GM23338 (cell line): ENCODE measurements around the gene MYO19. TPM values are rescaled to one million over a fixed set of nuclear protein-coding genes. Genes with fewer than 3 reads are reported as not detected.

Source experiments
- ATAC-seq: fragments of 200-7000 bp; cut with Tn5 transposase; 3 replicates; pipeline ENCODE4 v1.9.1; 2020
- DNase-seq: peaks from one replicate; pipeline ENCODE4 v3.0.0-alpha.2; 2015; ENCODE audit warnings: low spot score
- H2AFZ ChIP-seq: fragments of 200-600 bp; sonication (generic); 2 replicates; pipeline ENCODE4 v1.8.0; 2016; ENCODE audit warnings: antibody characterized with exemption, mild to moderate bottlenecking, moderate library complexity
- H3F3A ChIP-seq: fragments of 200-600 bp; sonication (generic); replicated peaks from 2 replicates; pipeline ENCODE4 v1.8.0; 2017; ENCODE audit warnings: antibody characterized with exemption, mixed run types, low read depth
- H3K27ac ChIP-seq: fragments of 200-600 bp; sonication (generic); 2 replicates; pipeline ENCODE4 v1.6.1; 2016; ENCODE audit warnings: low read depth
- H3K27me3 ChIP-seq: fragments of 200-600 bp; sonication (generic); 2 replicates; pipeline ENCODE4 v1.8.0; 2016; ENCODE audit warnings: mild to moderate bottlenecking, mixed run types, moderate library complexity; ENCODE audit not compliant: insufficient read depth
- H3K36me3 ChIP-seq: fragments of 200-600 bp; sonication (generic); 2 replicates; pipeline ENCODE4 v1.8.0; 2016; ENCODE audit warnings: mild to moderate bottlenecking; ENCODE audit not compliant: insufficient read depth
- H3K4me1 ChIP-seq: fragments of 200-600 bp; sonication (generic); 2 replicates; pipeline ENCODE4 v1.8.0; 2016; ENCODE audit warnings: mild to moderate bottlenecking, moderate library complexity; ENCODE audit not compliant: insufficient read depth
- H3K4me2 ChIP-seq: fragments of 200-600 bp; sonication (generic); 2 replicates; pipeline ENCODE4 v1.7.1; 2017; ENCODE audit warnings: mixed run types
- H3K4me3 ChIP-seq: fragments of 200-600 bp; sonication (generic); 2 replicates; pipeline ENCODE4 v1.6.1; 2016; ENCODE audit warnings: mixed run types
- H3K79me2 ChIP-seq: fragments of 200-600 bp; sonication (generic); replicated peaks from 2 replicates; pipeline ENCODE4 v1.8.0; 2017; ENCODE audit warnings: mild to moderate bottlenecking; ENCODE audit not compliant: insufficient read depth
- H3K9me2 ChIP-seq: fragments of 200-600 bp; sonication (generic); 2 replicates; pipeline ENCODE4 v1.8.0; 2017; ENCODE audit not compliant: insufficient read depth
- H4K20me1 ChIP-seq: fragments of 200-600 bp; sonication (generic); replicated peaks from 2 replicates; pipeline ENCODE4 v1.8.0; 2017; ENCODE audit warnings: mild to moderate bottlenecking; ENCODE audit not compliant: insufficient read depth
- H3K27ac Mint-ChIP-seq: 2 replicates; pipeline ENCODE4 v1.8.0; 2020; ENCODE audit warnings: inconsistent platforms, mild to moderate bottlenecking, moderate library complexity, mixed read lengths
- H3K27me3 Mint-ChIP-seq: 3 replicates; pipeline ENCODE4 v1.8.0; 2022; ENCODE audit warnings: low read depth, mild to moderate bottlenecking, moderate library complexity, mixed read lengths, inconsistent platforms; ENCODE audit not compliant: insufficient read depth, poor library complexity
- H3K36me3 Mint-ChIP-seq: 3 replicates; pipeline ENCODE4 v1.8.0; 2021; ENCODE audit warnings: low read depth, mild to moderate bottlenecking, inconsistent platforms, moderate library complexity, mixed read lengths
- H3K4me1 Mint-ChIP-seq: 3 replicates; pipeline ENCODE4 v1.8.0; 2020; ENCODE audit warnings: mild to moderate bottlenecking, inconsistent platforms, mixed read lengths
- H3K4me3 Mint-ChIP-seq: 3 replicates; pipeline ENCODE4 v1.8.0; 2021; ENCODE audit warnings: moderate library complexity, mild to moderate bottlenecking, inconsistent platforms, mixed read lengths
- H3K9me3 Mint-ChIP-seq: 3 replicates; pipeline ENCODE4 v1.8.0; 2020; ENCODE audit warnings: moderate library complexity, mild to moderate bottlenecking, inconsistent platforms, mixed read lengths
- CREB1 ChIP-seq: fragments of 250-450 bp; sonication (Bioruptor Pico); IDR thresholded peaks from 2 replicates; pipeline ENCODE4 v1.5.0; 2020; ENCODE audit warnings: low read depth, mild to moderate bottlenecking, moderate library complexity
- CTCF ChIP-seq, 2 experiments: fragments of 200-600 bp in 1 of 2; sonication (generic) in 1 of 2; conservative IDR thresholded peaks; 2 replicates each; pipeline versions ENCODE4 v1.5.1 to v1.6.1; 2016 to 2017; ENCODE audit warnings: antibody characterized with exemption in 2 of 2, low read depth in 2 of 2, mild to moderate bottlenecking in 2 of 2, moderate library complexity in 1 of 2
- EZH2 ChIP-seq: fragments of 200-600 bp; sonication (generic); IDR thresholded peaks from one replicate; pipeline ENCODE4 v1.8.0; 2017; ENCODE audit warnings: antibody characterized with exemption, mild to moderate bottlenecking, low read depth; ENCODE audit not compliant: unreplicated experiment
- EZH2phosphoT487 ChIP-seq: fragments of 200-600 bp; sonication (generic); IDR thresholded peaks from one replicate; pipeline ENCODE4 v1.8.1; 2018; ENCODE audit warnings: antibody characterized with exemption; ENCODE audit not compliant: unreplicated experiment
- JUNB ChIP-seq: IDR thresholded peaks from one replicate; pipeline ENCODE4 v1.6.1; 2016; ENCODE audit warnings: antibody characterized with exemption; ENCODE audit not compliant: unreplicated experiment
- NANOG ChIP-seq: IDR thresholded peaks from 2 replicates; pipeline ENCODE4 v1.6.1; 2016; ENCODE audit warnings: antibody characterized with exemption, borderline replicate concordance
- POLR2AphosphoS5 ChIP-seq: IDR thresholded peaks from 2 replicates; pipeline ENCODE4 v1.6.1; 2016; ENCODE audit warnings: antibody characterized with exemption, low read depth
- REST ChIP-seq: IDR thresholded peaks from one replicate; pipeline ENCODE4 v1.6.1; 2018; ENCODE audit warnings: antibody characterized with exemption; ENCODE audit not compliant: unreplicated experiment
- STAT1 ChIP-seq: IDR thresholded peaks from one replicate; pipeline ENCODE4 v1.6.1; 2016; ENCODE audit warnings: antibody characterized with exemption; ENCODE audit not compliant: unreplicated experiment
- ZNF114 ChIP-seq: fragments of 250-450 bp; sonication (Bioruptor Pico); IDR thresholded peaks from 2 replicates; pipeline ENCODE4 v1.5.0; 2020; ENCODE audit warnings: mild to moderate bottlenecking, moderate library complexity
- ZNF331 ChIP-seq: fragments of 250-450 bp; sonication (Bioruptor Pico); IDR thresholded peaks from 2 replicates; pipeline ENCODE4 v1.5.0; 2020; ENCODE audit warnings: low read depth, mild to moderate bottlenecking, moderate library complexity
- polyA plus RNA-seq: library from polyadenylated mRNA; unstranded; fragments of >200 nt; fragmentation: Nextera tagmentation; extraction: Ambion mirVana; gene quantifications from 2 replicates; pipeline ENCODE4 v1.2.1, GENCODE V29; 2016
- total RNA-seq: library from RNA; depleted of rRNA; stranded (reverse); fragments of >200 nt; shearing (Covaris generic); gene quantifications from 2 replicates; pipeline ENCODE4 v1.2.3, GENCODE V29; 2014
- TF ChIP-seq, protein P1 (sequence below): IDR thresholded peaks from 2 replicates; pipeline ENCODE4 v1.6.1; 2016; ENCODE audit warnings: antibody characterized with exemption
- TF ChIP-seq, protein P2 (sequence below): fragments of 250-450 bp; sonication (Bioruptor Pico); IDR thresholded peaks from 2 replicates; pipeline ENCODE4 v1.5.0; 2020; ENCODE audit warnings: mild to moderate bottlenecking, moderate library complexity

The MYO19 gene
- total and polyA plus RNA-seq, 2 experiments from 2014 or later, result 37.9 to 150 TPM

GRCh38 chr17:36512641-36513040 is 22.0 kb downstream of the MYO19 start:
- Mint-ChIP-seq H3K36me3 (peaks cover 93% of the 10 kb centered on the region), H3K4me3 (no peak overlapping the region), H3K4me1 (no peaks in the 10 kb centered on the region), H3K27ac (no peak overlapping the region), H3K27me3 (peaks cover 9% of the 10 kb centered on the region), H3K9me3 (no peaks in the 10 kb centered on the region)
- DNase-seq (no peak), ATAC-seq (no peak)
- H3K36me3 ChIP-seq, result peaks cover 16% of the 10 kb centered on the region
- no peaks in the 10 kb centered on the region for H3F3A ChIP-seq
- H4K20me1 ChIP-seq, result peaks cover 4% of the 10 kb centered on the region
- H2AFZ ChIP-seq, result no peak overlapping the region
- no peaks in the 10 kb centered on the region for H3K4me1 ChIP-seq
- H3K27ac ChIP-seq, result no peak overlapping the region
- no peaks in the 10 kb centered on the region for H3K79me2 ChIP-seq
- no peak overlapping the region for H3K4me2 ChIP-seq
- no peaks in the 10 kb centered on the region for H3K27me3 ChIP-seq
- no peak overlapping the region for H3K4me3 ChIP-seq
- no peak for TF ChIP-seq ZNF331 (CRISPR knock-in tag)
- no peak for TF ChIP-seq EZH2
- no peak for TF ChIP-seq REST
- TF ChIP-seq POLR2AphosphoS5, result no peak
- TF ChIP-seq, protein P1, sequence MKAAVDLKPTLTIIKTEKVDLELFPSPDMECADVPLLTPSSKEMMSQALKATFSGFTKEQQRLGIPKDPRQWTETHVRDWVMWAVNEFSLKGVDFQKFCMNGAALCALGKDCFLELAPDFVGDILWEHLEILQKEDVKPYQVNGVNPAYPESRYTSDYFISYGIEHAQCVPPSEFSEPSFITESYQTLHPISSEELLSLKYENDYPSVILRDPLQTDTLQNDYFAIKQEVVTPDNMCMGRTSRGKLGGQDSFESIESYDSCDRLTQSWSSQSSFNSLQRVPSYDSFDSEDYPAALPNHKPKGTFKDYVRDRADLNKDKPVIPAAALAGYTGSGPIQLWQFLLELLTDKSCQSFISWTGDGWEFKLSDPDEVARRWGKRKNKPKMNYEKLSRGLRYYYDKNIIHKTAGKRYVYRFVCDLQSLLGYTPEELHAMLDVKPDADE, result no peak
- TF ChIP-seq ZNF114 (CRISPR knock-in tag), result no peak
- TF ChIP-seq CREB1 (CRISPR knock-in tag), result no peak
- no peak for TF ChIP-seq CTCF (conservative IDR thresholded peaks at IDR 0.05; ENCODE audit: low read depth in 2 of 2)
- no peak for TF ChIP-seq STAT1
- TF ChIP-seq, protein P2, sequence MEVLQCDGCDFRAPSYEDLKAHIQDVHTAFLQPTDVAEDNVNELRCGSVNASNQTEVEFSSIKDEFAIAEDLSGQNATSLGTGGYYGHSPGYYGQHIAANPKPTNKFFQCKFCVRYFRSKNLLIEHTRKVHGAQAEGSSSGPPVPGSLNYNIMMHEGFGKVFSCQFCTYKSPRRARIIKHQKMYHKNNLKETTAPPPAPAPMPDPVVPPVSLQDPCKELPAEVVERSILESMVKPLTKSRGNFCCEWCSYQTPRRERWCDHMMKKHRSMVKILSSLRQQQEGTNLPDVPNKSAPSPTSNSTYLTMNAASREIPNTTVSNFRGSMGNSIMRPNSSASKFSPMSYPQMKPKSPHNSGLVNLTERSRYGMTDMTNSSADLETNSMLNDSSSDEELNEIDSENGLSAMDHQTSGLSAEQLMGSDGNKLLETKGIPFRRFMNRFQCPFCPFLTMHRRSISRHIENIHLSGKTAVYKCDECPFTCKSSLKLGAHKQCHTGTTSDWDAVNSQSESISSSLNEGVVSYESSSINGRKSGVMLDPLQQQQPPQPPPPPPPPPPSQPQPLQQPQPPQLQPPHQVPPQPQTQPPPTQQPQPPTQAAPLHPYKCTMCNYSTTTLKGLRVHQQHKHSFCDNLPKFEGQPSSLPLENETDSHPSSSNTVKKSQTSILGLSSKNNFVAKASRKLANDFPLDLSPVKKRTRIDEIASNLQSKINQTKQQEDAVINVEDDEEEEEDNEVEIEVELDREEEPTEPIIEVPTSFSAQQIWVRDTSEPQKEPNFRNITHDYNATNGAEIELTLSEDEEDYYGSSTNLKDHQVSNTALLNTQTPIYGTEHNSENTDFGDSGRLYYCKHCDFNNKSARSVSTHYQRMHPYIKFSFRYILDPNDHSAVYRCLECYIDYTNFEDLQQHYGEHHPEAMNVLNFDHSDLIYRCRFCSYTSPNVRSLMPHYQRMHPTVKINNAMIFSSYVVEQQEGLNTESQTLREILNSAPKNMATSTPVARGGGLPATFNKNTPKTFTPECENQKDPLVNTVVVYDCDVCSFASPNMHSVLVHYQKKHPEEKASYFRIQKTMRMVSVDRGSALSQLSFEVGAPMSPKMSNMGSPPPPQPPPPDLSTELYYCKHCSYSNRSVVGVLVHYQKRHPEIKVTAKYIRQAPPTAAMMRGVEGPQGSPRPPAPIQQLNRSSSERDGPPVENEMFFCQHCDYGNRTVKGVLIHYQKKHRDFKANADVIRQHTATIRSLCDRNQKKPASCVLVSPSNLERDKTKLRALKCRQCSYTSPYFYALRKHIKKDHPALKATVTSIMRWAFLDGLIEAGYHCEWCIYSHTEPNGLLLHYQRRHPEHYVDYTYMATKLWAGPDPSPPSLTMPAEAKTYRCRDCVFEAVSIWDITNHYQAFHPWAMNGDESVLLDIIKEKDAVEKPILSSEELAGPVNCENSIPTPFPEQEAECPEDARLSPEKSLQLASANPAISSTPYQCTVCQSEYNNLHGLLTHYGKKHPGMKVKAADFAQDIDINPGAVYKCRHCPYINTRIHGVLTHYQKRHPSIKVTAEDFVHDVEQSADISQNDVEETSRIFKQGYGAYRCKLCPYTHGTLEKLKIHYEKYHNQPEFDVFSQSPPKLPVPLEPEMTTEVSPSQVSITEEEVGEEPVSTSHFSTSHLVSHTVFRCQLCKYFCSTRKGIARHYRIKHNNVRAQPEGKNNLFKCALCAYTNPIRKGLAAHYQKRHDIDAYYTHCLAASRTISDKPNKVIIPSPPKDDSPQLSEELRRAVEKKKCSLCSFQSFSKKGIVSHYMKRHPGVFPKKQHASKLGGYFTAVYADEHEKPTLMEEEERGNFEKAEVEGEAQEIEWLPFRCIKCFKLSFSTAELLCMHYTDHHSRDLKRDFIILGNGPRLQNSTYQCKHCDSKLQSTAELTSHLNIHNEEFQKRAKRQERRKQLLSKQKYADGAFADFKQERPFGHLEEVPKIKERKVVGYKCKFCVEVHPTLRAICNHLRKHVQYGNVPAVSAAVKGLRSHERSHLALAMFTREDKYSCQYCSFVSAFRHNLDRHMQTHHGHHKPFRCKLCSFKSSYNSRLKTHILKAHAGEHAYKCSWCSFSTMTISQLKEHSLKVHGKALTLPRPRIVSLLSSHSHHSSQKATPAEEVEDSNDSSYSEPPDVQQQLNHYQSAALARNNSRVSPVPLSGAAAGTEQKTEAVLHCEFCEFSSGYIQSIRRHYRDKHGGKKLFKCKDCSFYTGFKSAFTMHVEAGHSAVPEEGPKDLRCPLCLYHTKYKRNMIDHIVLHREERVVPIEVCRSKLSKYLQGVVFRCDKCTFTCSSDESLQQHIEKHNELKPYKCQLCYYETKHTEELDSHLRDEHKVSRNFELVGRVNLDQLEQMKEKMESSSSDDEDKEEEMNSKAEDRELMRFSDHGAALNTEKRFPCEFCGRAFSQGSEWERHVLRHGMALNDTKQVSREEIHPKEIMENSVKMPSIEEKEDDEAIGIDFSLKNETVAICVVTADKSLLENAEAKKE, result no peak
- no peak for TF ChIP-seq JUNB
- no peak for TF ChIP-seq NANOG
- TF ChIP-seq EZH2phosphoT487, result no peak
- no peaks in the 10 kb centered on the region for H3K9me2 ChIP-seq
